Astrocyte (in vitro differentiated cells and primary cell): ENCODE data around the gene C3orf22.

Experiments used
- EZH2 ChIP-seq: IDR thresholded peaks from 2 replicates; pipeline ENCODE4 v1.6.1; 2012; ENCODE audit warnings: mild to moderate bottlenecking, low read length, inconsistent platforms; ENCODE audit not compliant: insufficient read depth
- TF ChIP-seq, protein P1 (sequence below): IDR thresholded peaks from 2 replicates; pipeline ENCODE4 v1.5.1; 2011; ENCODE audit warnings: low read depth, mild to moderate bottlenecking, inconsistent platforms, low read length, moderate library complexity; ENCODE audit not compliant: insufficient read depth

DNA sequence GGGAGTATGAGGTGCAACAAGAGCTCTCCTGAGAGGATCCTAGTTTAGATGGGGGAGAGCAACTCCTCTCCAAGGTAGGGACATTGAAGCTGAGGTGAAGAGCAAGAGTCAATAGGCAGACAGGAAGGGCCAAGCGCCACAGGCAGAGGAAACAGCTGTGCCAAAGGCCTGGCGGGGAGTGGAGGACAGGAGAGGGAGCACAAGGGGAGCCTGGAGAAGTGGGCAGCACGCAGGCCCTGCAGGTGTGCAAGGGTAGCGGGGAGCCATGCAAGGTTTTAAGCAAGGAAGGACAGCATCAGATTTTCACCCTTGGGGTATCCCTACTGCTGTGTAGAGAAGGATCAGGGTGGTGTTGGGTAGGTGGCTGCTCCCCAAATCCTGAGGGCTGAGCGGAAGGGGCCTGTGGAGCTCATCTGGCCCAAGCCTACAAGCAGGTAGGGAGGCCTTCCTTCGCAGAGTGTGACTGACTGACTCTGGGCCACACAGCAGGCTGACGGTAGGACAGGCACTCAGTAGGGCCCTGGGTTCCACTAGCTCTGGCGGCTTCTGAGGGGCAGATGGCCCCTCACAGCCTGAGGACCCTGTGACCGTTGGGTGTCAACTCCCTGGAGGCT lies 21.5 kb downstream of the C3orf22 start:
- TF ChIP-seq, protein P1, sequence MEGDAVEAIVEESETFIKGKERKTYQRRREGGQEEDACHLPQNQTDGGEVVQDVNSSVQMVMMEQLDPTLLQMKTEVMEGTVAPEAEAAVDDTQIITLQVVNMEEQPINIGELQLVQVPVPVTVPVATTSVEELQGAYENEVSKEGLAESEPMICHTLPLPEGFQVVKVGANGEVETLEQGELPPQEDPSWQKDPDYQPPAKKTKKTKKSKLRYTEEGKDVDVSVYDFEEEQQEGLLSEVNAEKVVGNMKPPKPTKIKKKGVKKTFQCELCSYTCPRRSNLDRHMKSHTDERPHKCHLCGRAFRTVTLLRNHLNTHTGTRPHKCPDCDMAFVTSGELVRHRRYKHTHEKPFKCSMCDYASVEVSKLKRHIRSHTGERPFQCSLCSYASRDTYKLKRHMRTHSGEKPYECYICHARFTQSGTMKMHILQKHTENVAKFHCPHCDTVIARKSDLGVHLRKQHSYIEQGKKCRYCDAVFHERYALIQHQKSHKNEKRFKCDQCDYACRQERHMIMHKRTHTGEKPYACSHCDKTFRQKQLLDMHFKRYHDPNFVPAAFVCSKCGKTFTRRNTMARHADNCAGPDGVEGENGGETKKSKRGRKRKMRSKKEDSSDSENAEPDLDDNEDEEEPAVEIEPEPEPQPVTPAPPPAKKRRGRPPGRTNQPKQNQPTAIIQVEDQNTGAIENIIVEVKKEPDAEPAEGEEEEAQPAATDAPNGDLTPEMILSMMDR = no peak
- TF ChIP-seq EZH2 = no peak
